Bronchial epithelial cell (primary cell): ENCODE results near the gene MAP3K7. TPM values are rescaled to one million over a fixed set of nuclear protein-coding genes. Genes with fewer than 3 reads are reported as not detected.
A peak's percentile ranks its signal among the peaks of the same experiment; 100 is the strongest.

Experiments
- DNase-seq: peaks from one replicate; pipeline ENCODE4 v3.0.0-alpha.2; 2010; ENCODE audit warnings: low read depth
- FAIRE-seq: peaks from 2 replicates; lab custom pipeline; 2011; peaks lifted over from hg19 to GRCh38; lab: Jason Lieb, UNC
- H3K27me3 ChIP-seq: 2 replicates; pipeline ENCODE4 v1.5.1; 2011; ENCODE audit warnings: low read length; ENCODE audit not compliant: control insufficient read depth, insufficient read depth
- H3K36me3 ChIP-seq: 2 replicates; pipeline ENCODE4 v1.5.1; 2011; ENCODE audit warnings: low read length; ENCODE audit not compliant: control insufficient read depth, insufficient read depth
- H3K4me3 ChIP-seq: 2 replicates; pipeline ENCODE4 v1.5.1; 2011; ENCODE audit warnings: mild to moderate bottlenecking, low read depth, low read length, control low read depth
- CTCF ChIP-seq: IDR thresholded peaks from 2 replicates; pipeline ENCODE4 v1.5.1; 2011; ENCODE audit warnings: mild to moderate bottlenecking, moderate library complexity, low read length, control low read depth, inconsistent platforms; ENCODE audit not compliant: insufficient read depth, severe bottlenecking
- total RNA-seq: library from RNA; depleted of rRNA; stranded (reverse); fragments of >200 nt; gene quantifications from 2 replicates; pipeline ENCODE4 v1.2.1, GENCODE V29; 2014

Gene MAP3K7
- total RNA-seq, 1 donor from 2014 or later: 27.6 TPM

GRCh38 chr6:90500458-90500857 lies 86.4 kb downstream of the MAP3K7 start:
- DNase-seq (peak; percentile 53), FAIRE-seq (no peak)
- no peak overlapping the region for H3K4me3 ChIP-seq
- H3K27me3 ChIP-seq: no peaks in the 10 kb centered on the region
- H3K36me3 ChIP-seq: no peaks in the 10 kb centered on the region
- TF ChIP-seq CTCF: no peak

DNA sequence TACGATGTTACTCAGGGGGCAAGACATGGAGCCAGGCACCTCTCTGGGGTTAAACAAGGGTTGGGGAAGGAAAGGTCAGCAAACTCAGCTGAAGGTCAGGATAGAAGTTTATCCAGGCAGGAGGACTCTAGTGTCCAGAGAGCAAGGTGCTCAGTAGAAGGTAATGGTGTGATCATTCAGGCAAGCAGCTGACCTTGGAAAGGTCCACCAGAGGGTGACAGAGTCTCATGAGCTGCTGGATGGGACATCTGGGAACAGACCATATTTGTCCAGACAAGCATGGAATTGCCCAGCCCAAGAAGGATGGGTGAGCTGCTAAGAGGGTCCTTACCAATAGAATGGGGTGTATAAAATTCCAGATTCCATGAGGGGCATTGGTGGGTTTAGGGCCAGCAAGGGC lies 89.5 kb downstream of the MAP3K7 start:
- no peaks in the 10 kb centered on the region for H3K27me3 ChIP-seq
- TF ChIP-seq CTCF: no peak
- no peak for DNase-seq
- H3K36me3 ChIP-seq: no peaks in the 10 kb centered on the region
- H3K4me3 ChIP-seq: no peak overlapping the region
- FAIRE-seq: no peak

GRCh38 chr6:90496258-90497016 lies 90.4 kb downstream of the MAP3K7 start:
- Histone ChIP-seq H3K27me3 (no peaks in the 10 kb centered on the region), H3K4me3 (no peak overlapping the region), H3K36me3 (no peaks in the 10 kb centered on the region)
- no peak for DNase-seq
- FAIRE-seq: no peak
- TF ChIP-seq CTCF: no peak

GRCh38 chr6:90495216-90495817 lies 91.6 kb downstream of the MAP3K7 start:
- FAIRE-seq (no peak), DNase-seq (no peak)
- Histone ChIP-seq H3K36me3 (no peaks in the 10 kb centered on the region), H3K27me3 (no peaks in the 10 kb centered on the region), H3K4me3 (no peak overlapping the region)
- TF ChIP-seq CTCF: no peak

GRCh38 chr6:90494067-90494780 lies 92.6 kb downstream of the MAP3K7 start:
- DNase-seq (no peak), FAIRE-seq (no peak)
- Histone ChIP-seq H3K4me3 (no peak overlapping the region), H3K36me3 (no peaks in the 10 kb centered on the region), H3K27me3 (no peaks in the 10 kb centered on the region)
- TF ChIP-seq CTCF: no peak
